ENCODE measurements around the gene FBXL17.
A peak's percentile ranks its signal among the peaks of the same experiment; 100 is the strongest.
"Not testable (repeated sequence)": the region's sequence is repeated elsewhere in the genome, so short reads cannot be mapped to it uniquely, and the experiment has no call there.

FBXL17 gene
- total RNA-seq: 45.8 reads per million, percentile 66 among the genes with 10 or more reads in this experiment

- DNase-seq: peak; percentile 87
Measured at GRCh38 chr5:108381954-108382783, at the start of gene FBXL17. Gene FBXL17, minus strand, starts transcription at chr5:108382098.

- DNase-seq: no peak
Measured at GRCh38 chr5:108430931-108431608, 49.2 kb upstream of the FBXL17 start.

- DNase-seq: no peak
Measured at GRCh38 chr5:108421713-108422112, 39.8 kb upstream of the FBXL17 start.

- no peak for DNase-seq
Measured at GRCh38 chr5:108420755-108421154, 38.9 kb upstream of the FBXL17 start.

GRCh38 chr5:108420158-108420557, 38.3 kb upstream of the FBXL17 start:
- no peak for DNase-seq

- DNase-seq: no peak
Measured at GRCh38 chr5:108418197-108418596, 36.3 kb upstream of the FBXL17 start.

GRCh38 chr5:108417166-108417670, 35.3 kb upstream of the FBXL17 start:
- no peak for DNase-seq

- no peak for DNase-seq
Measured at GRCh38 chr5:108415726-108416125, 33.8 kb upstream of the FBXL17 start.

GRCh38 chr5:108409786-108410185, 27.9 kb upstream of the FBXL17 start:
- DNase-seq: no peak

- DNase-seq: not testable (repeated sequence)
Measured at GRCh38 chr5:108405201-108405600, 23.3 kb upstream of the FBXL17 start.

- DNase-seq: no peak
Measured at GRCh38 chr5:108398964-108399363, 17.1 kb upstream of the FBXL17 start.

- not testable (repeated sequence) for DNase-seq
Measured at GRCh38 chr5:108396837-108397236, 14.9 kb upstream of the FBXL17 start.

GRCh38 chr5:108387758-108388157, 5.9 kb upstream of the FBXL17 start:
- no peak for DNase-seq

- no peak for DNase-seq
Measured at GRCh38 chr5:108386345-108387061, 4.6 kb upstream of the FBXL17 start.

- no peak for DNase-seq
Measured at GRCh38 chr5:108384741-108385140, 2.8 kb upstream of the FBXL17 start.

- no peak for DNase-seq
Measured at GRCh38 chr5:108382784-108383330, 959 bp upstream of the FBXL17 start.

GRCh38 chr5:108381350-108381953, 446 bp downstream of the FBXL17 start:
- DNase-seq: peak; percentile 73

GRCh38 chr5:108380531-108381349, 1.2 kb downstream of the FBXL17 start:
- peak; percentile 48 for DNase-seq

GRCh38 chr5:108379722-108380530, 2.0 kb downstream of the FBXL17 start:
- DNase-seq: peak; percentile 6

- no peak for DNase-seq
Measured at GRCh38 chr5:108375768-108376167, 6.1 kb downstream of the FBXL17 start.

- DNase-seq: no peak
Measured at GRCh38 chr5:108373426-108373825, 8.5 kb downstream of the FBXL17 start.

All from effector CD4-positive, alpha-beta T cell (primary cell).